HUES48 (cell line): ENCODE data around the gene RPS6KA4.

ENCODE experiments used
- H3K27ac ChIP-seq: one replicate; pipeline ENCODE4 v1.7.0; 2013; ENCODE audit warnings: low read depth, low read length, inconsistent platforms
- H3K27me3 ChIP-seq: 2 replicates; pipeline ENCODE4 v1.6.1; 2013; ENCODE audit warnings: mild to moderate bottlenecking, low read length; ENCODE audit not compliant: control insufficient read depth, insufficient read depth
- H3K36me3 ChIP-seq: 2 replicates; pipeline ENCODE4 v1.6.1; 2013; ENCODE audit warnings: low read length; ENCODE audit not compliant: control insufficient read depth, insufficient read depth
- H3K4me1 ChIP-seq: 2 replicates; pipeline ENCODE4 v1.6.1; 2013; ENCODE audit warnings: mild to moderate bottlenecking, low read length; ENCODE audit not compliant: control insufficient read depth, insufficient read depth
- H3K4me3 ChIP-seq: 2 replicates; pipeline ENCODE4 v1.5.1; 2013; ENCODE audit warnings: mild to moderate bottlenecking, low read depth, low read length
- H3K9ac ChIP-seq: 2 replicates; pipeline ENCODE4 v1.6.1; 2013; ENCODE audit warnings: mild to moderate bottlenecking, low read depth, low read length, moderate library complexity
- H3K9me3 ChIP-seq: 2 replicates; pipeline ENCODE4 v1.6.1; 2013; ENCODE audit warnings: low read length; ENCODE audit not compliant: control insufficient read depth, insufficient read depth

RPS6KA4 gene

GRCh38 chr11:64396079-64396591 is 37.2 kb downstream of the RPS6KA4 start:
- Histone ChIP-seq H3K27me3 (no peaks in the 10 kb centered on the region), H3K36me3 (no peaks in the 10 kb centered on the region), H3K4me1 (peaks cover 11% of the 10 kb centered on the region), H3K4me3 (no peak overlapping the region), H3K9me3 (no peaks in the 10 kb centered on the region), H3K27ac (peak overlapping the region; percentile 52), H3K9ac (no peak overlapping the region)

DNA sequence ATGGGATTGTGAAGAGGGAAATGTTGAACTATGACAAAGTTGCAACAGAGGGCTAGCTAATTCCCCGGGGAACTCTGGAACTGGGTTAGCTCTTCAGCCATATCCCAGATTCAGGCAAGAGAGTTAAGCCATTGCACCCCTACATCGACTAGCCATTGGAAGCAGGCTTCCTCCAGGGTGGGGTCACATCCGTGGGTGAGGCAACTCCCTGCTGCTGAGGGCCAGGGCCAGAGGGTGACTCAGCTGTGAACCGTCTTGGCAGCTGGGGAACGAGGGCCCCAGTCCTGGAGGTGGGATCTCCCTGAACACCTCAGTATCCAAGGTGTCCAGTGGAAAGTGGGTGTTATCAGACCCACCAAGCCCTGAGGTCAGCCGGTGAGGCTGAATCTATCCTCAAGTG is 41.1 kb downstream of the RPS6KA4 start:
- Histone ChIP-seq H3K4me3 (no peak overlapping the region), H3K27ac (no peak overlapping the region), H3K9me3 (no peaks in the 10 kb centered on the region), H3K4me1 (peaks cover 11% of the 10 kb centered on the region), H3K9ac (no peak overlapping the region), H3K36me3 (no peaks in the 10 kb centered on the region), H3K27me3 (no peaks in the 10 kb centered on the region)

- Histone ChIP-seq H3K9ac (no peak overlapping the region), H3K27ac (no peak overlapping the region), H3K4me1 (peaks cover 8% of the 10 kb centered on the region)
Observed at GRCh38 chr11:64400667-64401066, 41.7 kb downstream of the RPS6KA4 start.

DNA sequence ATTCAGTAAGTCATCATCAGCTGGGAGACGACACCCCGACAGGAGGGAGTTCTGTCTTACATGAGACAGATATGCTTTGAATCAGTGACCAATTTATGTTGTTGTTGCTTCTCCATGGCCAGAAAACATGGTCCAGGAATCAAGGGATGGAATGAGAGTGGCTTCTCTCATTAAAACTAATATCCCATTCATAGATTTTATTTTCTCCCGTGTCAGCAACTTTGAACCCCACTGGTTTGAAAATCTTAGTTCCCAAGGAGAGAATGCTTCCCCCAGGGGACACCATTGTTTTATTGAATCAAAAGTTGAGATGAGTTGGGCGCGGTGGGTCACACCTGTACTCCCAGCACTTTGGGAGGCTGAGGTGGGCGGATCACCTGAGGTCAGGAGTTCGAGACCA is 42.8 kb downstream of the RPS6KA4 start:
- Histone ChIP-seq H3K4me3 (no peak overlapping the region), H3K36me3 (no peaks in the 10 kb centered on the region), H3K9ac (no peak overlapping the region), H3K4me1 (no peaks in the 10 kb centered on the region; the same call in 1 of the 2 replicates), H3K9me3 (no peaks in the 10 kb centered on the region), H3K27me3 (no peaks in the 10 kb centered on the region), H3K27ac (no peak overlapping the region)

More at GRCh38 chr11:64400667-64401066, 41.7 kb downstream of the RPS6KA4 start:
- Histone ChIP-seq H3K9me3 (no peaks in the 10 kb centered on the region), H3K36me3 (no peaks in the 10 kb centered on the region), H3K27me3 (no peaks in the 10 kb centered on the region), H3K4me3 (no peak overlapping the region)

GRCh38 chr11:64403106-64403505 is 44.1 kb downstream of the RPS6KA4 start:
- Histone ChIP-seq H3K4me3 (no peak overlapping the region), H3K9me3 (no peaks in the 10 kb centered on the region), H3K4me1 (no peaks in the 10 kb centered on the region; the same call in 1 of the 2 replicates), H3K9ac (no peak overlapping the region), H3K36me3 (no peaks in the 10 kb centered on the region), H3K27me3 (no peaks in the 10 kb centered on the region), H3K27ac (no peak overlapping the region)

DNA sequence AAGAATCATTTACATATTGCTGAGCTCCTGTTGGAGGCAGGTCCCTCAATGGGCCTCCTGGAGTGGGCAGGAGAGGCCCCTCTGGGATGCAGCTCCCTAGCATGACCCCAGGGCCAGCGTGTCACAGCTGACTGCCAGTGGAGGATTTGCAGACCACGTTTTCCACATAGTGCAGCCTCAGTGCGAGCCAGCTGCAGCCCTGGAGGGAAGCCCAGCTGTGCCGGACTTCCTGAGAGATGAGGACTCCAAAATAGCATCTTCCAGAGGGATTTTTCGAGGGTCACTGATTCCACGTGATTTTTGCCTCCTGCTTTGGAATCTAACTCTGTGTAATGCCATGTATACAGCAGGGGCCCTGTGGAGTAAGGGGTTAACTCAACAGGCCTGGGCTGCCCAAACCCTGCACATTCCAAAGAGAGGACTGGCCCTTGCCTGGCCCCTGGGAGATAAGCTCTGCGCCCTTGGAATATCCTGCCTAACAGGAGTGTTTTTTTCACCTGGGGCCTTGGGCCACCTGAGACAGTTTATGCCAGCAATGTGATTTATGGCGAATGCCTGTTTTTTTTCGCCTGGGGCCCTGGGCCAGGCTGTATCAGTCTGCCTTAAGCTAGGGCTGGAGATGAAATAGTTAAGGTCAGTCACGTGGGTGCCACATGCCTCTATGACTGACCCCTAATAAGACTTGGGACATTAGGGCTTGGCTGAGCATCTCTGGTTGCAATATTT is 47.4 kb downstream of the RPS6KA4 start:
- no peaks in the 10 kb centered on the region; the same call in 1 of the 2 replicates for H3K4me1 ChIP-seq
- H3K9ac ChIP-seq: no peak overlapping the region
- peaks cover 6% of the 10 kb centered on the region; the same call in 1 of the 2 replicates for H3K27me3 ChIP-seq
- H3K9me3 ChIP-seq: no peaks in the 10 kb centered on the region
- H3K27ac ChIP-seq: peak overlapping the region; percentile 27
- H3K36me3 ChIP-seq: no peaks in the 10 kb centered on the region
- H3K4me3 ChIP-seq: no peak overlapping the region

GRCh38 chr11:64407221-64407620 is 48.3 kb downstream of the RPS6KA4 start:
- Histone ChIP-seq H3K27me3 (peaks cover 6% of the 10 kb centered on the region; the same call in 1 of the 2 replicates), H3K9ac (no peak overlapping the region), H3K9me3 (no peaks in the 10 kb centered on the region), H3K4me3 (no peak overlapping the region), H3K36me3 (no peaks in the 10 kb centered on the region), H3K4me1 (no peaks in the 10 kb centered on the region; the same call in 1 of the 2 replicates), H3K27ac (no peak overlapping the region)

- no peaks in the 10 kb centered on the region for H3K9me3 ChIP-seq
- H3K9ac ChIP-seq: no peak overlapping the region
- no peak overlapping the region for H3K27ac ChIP-seq
- H3K27me3 ChIP-seq: peaks cover 6% of the 10 kb centered on the region; the same call in 1 of the 2 replicates
- no peak overlapping the region for H3K4me3 ChIP-seq
- H3K36me3 ChIP-seq: no peaks in the 10 kb centered on the region
- no peaks in the 10 kb centered on the region; the same call in 1 of the 2 replicates for H3K4me1 ChIP-seq
Observed at GRCh38 chr11:64407630-64408029, 48.7 kb downstream of the RPS6KA4 start.

DNA sequence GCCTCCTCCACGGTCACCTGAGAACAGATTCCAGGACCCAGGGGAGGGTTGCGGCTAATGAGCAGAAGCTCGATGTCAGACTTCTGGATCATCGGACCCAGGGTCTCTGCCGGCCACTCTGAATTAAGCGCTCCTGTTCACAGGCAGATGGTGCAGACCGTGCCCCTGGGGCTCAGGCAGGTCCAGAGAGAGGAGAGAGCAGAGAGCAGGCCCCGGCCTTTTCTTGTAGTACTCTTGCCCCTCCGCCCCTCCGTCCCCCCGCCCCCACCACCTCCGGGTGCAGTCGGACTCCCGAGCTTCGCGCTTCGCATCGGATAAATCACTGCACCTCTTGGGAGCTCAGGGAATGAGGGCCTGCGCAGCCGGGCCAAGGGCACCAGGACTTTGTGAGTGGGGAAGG is 50.3 kb downstream of the RPS6KA4 start:
- peaks cover 6% of the 10 kb centered on the region; the same call in 1 of the 2 replicates for H3K27me3 ChIP-seq
- no peaks in the 10 kb centered on the region for H3K9me3 ChIP-seq
- H3K36me3 ChIP-seq: no peaks in the 10 kb centered on the region
- H3K4me3 ChIP-seq: no peak overlapping the region
- H3K27ac ChIP-seq: no peak overlapping the region
- no peak overlapping the region for H3K9ac ChIP-seq
- no peaks in the 10 kb centered on the region; the same call in 1 of the 2 replicates for H3K4me1 ChIP-seq

GRCh38 chr11:64409707-64410403 is 50.9 kb downstream of the RPS6KA4 start:
- no peaks in the 10 kb centered on the region for H3K9me3 ChIP-seq
- no peak overlapping the region for H3K9ac ChIP-seq
- peaks cover 6% of the 10 kb centered on the region; the same call in 1 of the 2 replicates for H3K27me3 ChIP-seq
- no peaks in the 10 kb centered on the region for H3K36me3 ChIP-seq
- no peaks in the 10 kb centered on the region; the same call in 1 of the 2 replicates for H3K4me1 ChIP-seq
- no peak overlapping the region for H3K27ac ChIP-seq
- H3K4me3 ChIP-seq: no peak overlapping the region

GRCh38 chr11:64410404-64410734 is 51.4 kb downstream of the RPS6KA4 start:
- Histone ChIP-seq H3K27me3 (peaks cover 6% of the 10 kb centered on the region; the same call in 1 of the 2 replicates), H3K27ac (no peak overlapping the region), H3K36me3 (no peaks in the 10 kb centered on the region), H3K9me3 (no peaks in the 10 kb centered on the region), H3K4me1 (peaks cover 2% of the 10 kb centered on the region; the same call in 1 of the 2 replicates), H3K4me3 (no peak overlapping the region), H3K9ac (no peak overlapping the region)
